ENCODE results near the gene USP36. TPM values are rescaled to one million over a fixed set of nuclear protein-coding genes. Genes with fewer than 3 reads are reported as not detected.
A peak's percentile ranks its signal among the peaks of the same experiment; 100 is the strongest.

The USP36 gene
- total and polyA plus RNA-seq, 4 donors = 8.0 to 20.7 (median 10.5) TPM

DNA sequence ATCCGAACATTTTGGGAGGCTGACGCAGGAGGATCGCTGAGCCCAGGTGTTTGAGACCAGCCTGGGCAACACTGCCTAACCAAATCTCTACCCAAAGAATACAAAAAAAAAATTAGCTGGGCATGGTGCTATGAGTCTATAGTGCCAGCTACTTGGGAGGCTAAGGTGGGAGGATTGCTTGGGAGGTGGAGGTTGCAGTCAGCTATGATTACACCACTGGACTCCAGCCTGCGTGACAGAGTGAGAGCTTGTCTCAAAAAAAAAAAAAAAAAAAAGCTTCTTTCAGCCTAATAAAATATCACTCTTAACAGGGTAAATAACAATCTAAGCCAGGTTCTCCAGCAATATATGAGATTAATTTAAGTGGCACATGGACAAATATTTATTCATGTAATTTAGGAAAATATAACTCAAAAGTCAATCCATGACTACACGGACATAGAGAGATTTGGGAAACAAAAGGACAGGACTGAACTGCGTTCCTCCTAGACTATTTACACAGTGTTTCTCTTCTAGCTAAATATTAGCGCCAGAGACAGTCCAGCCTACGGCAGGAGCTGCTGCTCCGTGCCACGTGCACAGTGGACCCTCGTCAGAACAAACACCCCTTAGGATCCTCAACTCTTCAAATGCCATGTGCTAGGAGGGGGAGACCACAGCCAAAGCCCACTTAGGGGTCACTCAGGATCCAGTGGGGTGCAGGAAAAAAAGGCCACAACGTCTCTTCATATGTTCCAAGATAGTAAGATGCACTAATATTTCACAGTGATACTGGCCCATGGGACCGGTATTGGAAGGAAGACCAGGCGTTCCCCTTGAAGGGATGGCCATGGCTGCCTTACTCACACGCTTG, 8.7 kb downstream of the USP36 start:
- H3K4me3 ChIP-seq (ENCODE audit: low read depth in 1 of 3, low read length in 3 of 3) = no peak overlapping the region
- TF ChIP-seq, protein P1, sequence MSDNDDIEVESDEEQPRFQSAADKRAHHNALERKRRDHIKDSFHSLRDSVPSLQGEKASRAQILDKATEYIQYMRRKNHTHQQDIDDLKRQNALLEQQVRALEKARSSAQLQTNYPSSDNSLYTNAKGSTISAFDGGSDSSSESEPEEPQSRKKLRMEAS (IDR thresholded peaks at IDR 0.05) = no peak
- TF ChIP-seq RXRA (IDR thresholded peaks at IDR 0.05) (no peak), YY1 (IDR thresholded peaks at IDR 0.05) (no peak), JUND (IDR thresholded peaks at IDR 0.05) (no peak), EGR1 (IDR thresholded peaks at IDR 0.05; ENCODE audit: low read depth in 2 of 2) (no peak), HNF4G (IDR thresholded peaks at IDR 0.05) (no peak), HNF4A (conservative IDR thresholded peaks at IDR 0.05) (peak in 1 of 2 donors; percentile 7), ATF3 (IDR thresholded peaks at IDR 0.05) (no peak), FOXA2 (IDR thresholded peaks at IDR 0.05) (no peak), TAF1 (conservative IDR thresholded peaks at IDR 0.05) (no peak), SP1 (IDR thresholded peaks at IDR 0.05) (peak; percentile 15), FOXA1 (IDR thresholded peaks at IDR 0.05) (no peak), NR2F2 (IDR thresholded peaks at IDR 0.05) (no peak), CTCF (IDR thresholded peaks at IDR 0.05; ENCODE audit: low read depth, low read length, missing input control) (no peak)
- TF ChIP-seq, protein P2, sequence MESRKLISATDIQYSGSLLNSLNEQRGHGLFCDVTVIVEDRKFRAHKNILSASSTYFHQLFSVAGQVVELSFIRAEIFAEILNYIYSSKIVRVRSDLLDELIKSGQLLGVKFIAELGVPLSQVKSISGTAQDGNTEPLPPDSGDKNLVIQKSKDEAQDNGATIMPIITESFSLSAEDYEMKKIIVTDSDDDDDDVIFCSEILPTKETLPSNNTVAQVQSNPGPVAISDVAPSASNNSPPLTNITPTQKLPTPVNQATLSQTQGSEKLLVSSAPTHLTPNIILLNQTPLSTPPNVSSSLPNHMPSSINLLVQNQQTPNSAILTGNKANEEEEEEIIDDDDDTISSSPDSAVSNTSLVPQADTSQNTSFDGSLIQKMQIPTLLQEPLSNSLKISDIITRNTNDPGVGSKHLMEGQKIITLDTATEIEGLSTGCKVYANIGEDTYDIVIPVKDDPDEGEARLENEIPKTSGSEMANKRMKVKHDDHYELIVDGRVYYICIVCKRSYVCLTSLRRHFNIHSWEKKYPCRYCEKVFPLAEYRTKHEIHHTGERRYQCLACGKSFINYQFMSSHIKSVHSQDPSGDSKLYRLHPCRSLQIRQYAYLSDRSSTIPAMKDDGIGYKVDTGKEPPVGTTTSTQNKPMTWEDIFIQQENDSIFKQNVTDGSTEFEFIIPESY (IDR thresholded peaks at IDR 0.05) = no peak
- DNase-seq (ENCODE audit: low spot score) = no peak
- no peak overlapping the region for H3K27ac ChIP-seq (ENCODE audit: low read depth in 1 of 2, low read length in 2 of 2)
- no peaks in the 10 kb centered on the region for H3K9me3 ChIP-seq (ENCODE audit: control insufficient read depth in 4 of 4, low read length in 3 of 4)
- WGBS = 65% methylated on average over 15 of the region's 15 CpGs
- H3K4me1 ChIP-seq (ENCODE audit: control insufficient read depth in 4 of 4, insufficient read depth in 4 of 4, low read length in 3 of 4) = peaks cover 0 to 7% (median 3%) of the 10 kb centered on the region in 4 donors
- no peak overlapping the region for H3K9ac ChIP-seq (ENCODE audit: low read depth in 1 of 2, low read length in 2 of 2)
- H3K36me3 ChIP-seq (ENCODE audit: control insufficient read depth in 4 of 4, insufficient read depth in 3 of 4, low read depth in 1 of 4, low read length in 3 of 4) = peaks cover 15 to 76% (median 59%) of the 10 kb centered on the region in 4 donors
- no peaks in the 10 kb centered on the region for H3K27me3 ChIP-seq (ENCODE audit: control insufficient read depth in 4 of 4, insufficient read depth in 4 of 4, low read length in 3 of 4)

GRCh38 chr17:78829477-78829876, 11.1 kb downstream of the USP36 start:
- no peak overlapping the region for H3K27ac ChIP-seq (ENCODE audit: low read depth in 1 of 2, low read length in 2 of 2)
- H3K9ac ChIP-seq (ENCODE audit: low read depth in 1 of 2, low read length in 2 of 2) = no peak overlapping the region
- H3K27me3 ChIP-seq (ENCODE audit: control insufficient read depth in 4 of 4, insufficient read depth in 4 of 4, low read length in 3 of 4) = no peaks in the 10 kb centered on the region
- TF ChIP-seq GABPA (IDR thresholded peaks at IDR 0.05 in 1 of 2, conservative IDR thresholded peaks at IDR 0.05 in 1 of 2) (no peak), RAD21 (IDR thresholded peaks at IDR 0.05) (no peak), FOXA1 (IDR thresholded peaks at IDR 0.05) (no peak), REST (IDR thresholded peaks at IDR 0.05) (no peak), HNF4G (IDR thresholded peaks at IDR 0.05) (no peak), FOXA2 (IDR thresholded peaks at IDR 0.05) (no peak), YY1 (IDR thresholded peaks at IDR 0.05) (no peak), JUND (IDR thresholded peaks at IDR 0.05) (no peak), EGR1 (IDR thresholded peaks at IDR 0.05; ENCODE audit: low read depth in 2 of 2) (no peak), TAF1 (conservative IDR thresholded peaks at IDR 0.05) (no peak)
- TF ChIP-seq, protein P2 (IDR thresholded peaks at IDR 0.05) = no peak
- TF ChIP-seq, protein P1 (IDR thresholded peaks at IDR 0.05) = no peak
- peaks cover 0 to 7% (median 3%) of the 10 kb centered on the region in 4 donors for H3K4me1 ChIP-seq (ENCODE audit: control insufficient read depth in 4 of 4, insufficient read depth in 4 of 4, low read length in 3 of 4)
- 98% methylated on average over 6 of the region's 6 CpGs for WGBS
- no peak for DNase-seq (ENCODE audit: low spot score)
- H3K36me3 ChIP-seq (ENCODE audit: control insufficient read depth in 4 of 4, insufficient read depth in 3 of 4, low read depth in 1 of 4, low read length in 3 of 4) = peaks cover 17 to 77% (median 58%) of the 10 kb centered on the region in 4 donors
- no peak overlapping the region for H3K4me3 ChIP-seq (ENCODE audit: low read depth in 1 of 3, low read length in 3 of 3)
- no peaks in the 10 kb centered on the region for H3K9me3 ChIP-seq (ENCODE audit: control insufficient read depth in 4 of 4, low read length in 3 of 4)
